ENCODE measurements around the gene TEDC2.

- no peak for TF ChIP-seq PAX5 (IDR thresholded peaks at IDR 0.05; ENCODE audit: borderline replicate concordance, low read depth, low read length)
- TF ChIP-seq MYC (IDR thresholded peaks at IDR 0.05; ENCODE audit: insufficient read depth, insufficient read length, insufficient replicate concordance, low read length, severe bottlenecking), result no peak
- TF ChIP-seq, protein P1, sequence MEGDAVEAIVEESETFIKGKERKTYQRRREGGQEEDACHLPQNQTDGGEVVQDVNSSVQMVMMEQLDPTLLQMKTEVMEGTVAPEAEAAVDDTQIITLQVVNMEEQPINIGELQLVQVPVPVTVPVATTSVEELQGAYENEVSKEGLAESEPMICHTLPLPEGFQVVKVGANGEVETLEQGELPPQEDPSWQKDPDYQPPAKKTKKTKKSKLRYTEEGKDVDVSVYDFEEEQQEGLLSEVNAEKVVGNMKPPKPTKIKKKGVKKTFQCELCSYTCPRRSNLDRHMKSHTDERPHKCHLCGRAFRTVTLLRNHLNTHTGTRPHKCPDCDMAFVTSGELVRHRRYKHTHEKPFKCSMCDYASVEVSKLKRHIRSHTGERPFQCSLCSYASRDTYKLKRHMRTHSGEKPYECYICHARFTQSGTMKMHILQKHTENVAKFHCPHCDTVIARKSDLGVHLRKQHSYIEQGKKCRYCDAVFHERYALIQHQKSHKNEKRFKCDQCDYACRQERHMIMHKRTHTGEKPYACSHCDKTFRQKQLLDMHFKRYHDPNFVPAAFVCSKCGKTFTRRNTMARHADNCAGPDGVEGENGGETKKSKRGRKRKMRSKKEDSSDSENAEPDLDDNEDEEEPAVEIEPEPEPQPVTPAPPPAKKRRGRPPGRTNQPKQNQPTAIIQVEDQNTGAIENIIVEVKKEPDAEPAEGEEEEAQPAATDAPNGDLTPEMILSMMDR (IDR thresholded peaks at IDR 0.05 in 2 of 3, conservative IDR thresholded peaks at IDR 0.05 in 1 of 3; ENCODE audit: control insufficient read depth in 2 of 3, extremely low read depth in 1 of 3, insufficient read depth in 1 of 3, low read depth in 3 of 3, low read length in 3 of 3), result no peak
Observed at GRCh38 chr16:2487903-2488531, 28.1 kb downstream of the TEDC2 start.

Data from GM12878 (cell line).